PFSK-1 (cell line): ENCODE measurements around the gene TRAP1.

Experiments used
- FOXP2 ChIP-seq: optimal IDR thresholded peaks from 2 replicates; pipeline ENCODE3; 2011; ENCODE audit warnings: borderline replicate concordance, control low read depth, inconsistent platforms; ENCODE audit not compliant: insufficient read depth; ENCODE audit errors: extremely low read length, extremely low read depth
- POLR2AphosphoS5 ChIP-seq: IDR thresholded peaks from 2 replicates; pipeline ENCODE4 v1.6.1; 2012; ENCODE audit warnings: low read depth, mild to moderate bottlenecking, control low read depth, low read length, moderate library complexity
- REST ChIP-seq, 2 experiments: IDR thresholded peaks; 2 replicates each; pipeline versions ENCODE4 v1.6.1 to v1.8.0; 2011 to 2012; ENCODE audit warnings: low read depth in 2 of 2, low read length in 2 of 2, control low read depth in 1 of 2, inconsistent platforms in 1 of 2, mild to moderate bottlenecking in 1 of 2, moderate library complexity in 1 of 2; ENCODE audit not compliant: insufficient read depth in 1 of 2
- SIN3A ChIP-seq: IDR thresholded peaks from 2 replicates; pipeline ENCODE4 v1.6.1; 2012; ENCODE audit warnings: mild to moderate bottlenecking, low read length, moderate library complexity, borderline replicate concordance; ENCODE audit not compliant: insufficient read depth
- TAF1 ChIP-seq: IDR thresholded peaks from 2 replicates; pipeline ENCODE4 v1.6.1; 2012; ENCODE audit warnings: low read length, control low read depth, borderline replicate concordance; ENCODE audit not compliant: insufficient read depth

- TF ChIP-seq POLR2AphosphoS5 (no peak), SIN3A (no peak), TAF1 (no peak), FOXP2 (no peak), REST (IDR thresholded peaks at IDR 0.05; ENCODE audit: insufficient read depth in 1 of 2, low read depth in 2 of 2, low read length in 2 of 2) (no peak)
Observed at GRCh38 chr16:3655030-3655395, 62.3 kb downstream of the TRAP1 start.
